BJ (cell line): ENCODE results near the gene CPNE5. TPM values are rescaled to one million over a fixed set of nuclear protein-coding genes. Genes with fewer than 3 reads are reported as not detected.

Experiments used
- CTCF ChIA-PET: fragments of 350-600 bp; formaldehyde crosslinking; extraction: SDS; loops from one replicate; lab custom pipeline; 2021; ENCODE audit warnings: antibody characterized with exemption, inconsistent platforms; lab: Yijun Ruan, JAX
- POLR2A ChIA-PET: fragments of 300-600 bp; sonication (Branson Sonifier 250); formaldehyde crosslinking; extraction: SDS; loops from one replicate; lab custom pipeline; 2021; ENCODE audit warnings: antibody characterized with exemption; lab: Charles Lee
- DNase-seq: peaks from one replicate; pipeline ENCODE4 v3.0.0-alpha.2; 2011; ENCODE audit warnings: low read depth
- H3K27me3 ChIP-seq: 2 replicates; pipeline ENCODE4 v1.6.0; 2011; ENCODE audit warnings: low read length; ENCODE audit not compliant: control insufficient read depth, insufficient read depth
- H3K36me3 ChIP-seq: 2 replicates; pipeline ENCODE4 v1.5.1; 2011; ENCODE audit warnings: low read length; ENCODE audit not compliant: control insufficient read depth, insufficient read depth
- H3K4me3 ChIP-seq: 2 replicates; pipeline ENCODE4 v1.5.1; 2011; ENCODE audit warnings: low read depth, mild to moderate bottlenecking, control low read depth, low read length
- polyA plus RNA-seq: library from polyadenylated mRNA; depleted of rRNA; stranded (reverse); fragments of >200 nt; gene quantifications from 2 replicates; pipeline ENCODE4 v1.2.3, GENCODE V29; 2011
- TF ChIP-seq, protein P1 (sequence below): IDR thresholded peaks from 2 replicates; pipeline ENCODE4 v1.5.1; 2011; ENCODE audit warnings: low read depth, mild to moderate bottlenecking, control low read depth, inconsistent platforms, low read length, moderate library complexity; ENCODE audit not compliant: insufficient read depth

Gene CPNE5
- polyA plus RNA-seq, 1 experiment, result 0.09 TPM

DNA sequence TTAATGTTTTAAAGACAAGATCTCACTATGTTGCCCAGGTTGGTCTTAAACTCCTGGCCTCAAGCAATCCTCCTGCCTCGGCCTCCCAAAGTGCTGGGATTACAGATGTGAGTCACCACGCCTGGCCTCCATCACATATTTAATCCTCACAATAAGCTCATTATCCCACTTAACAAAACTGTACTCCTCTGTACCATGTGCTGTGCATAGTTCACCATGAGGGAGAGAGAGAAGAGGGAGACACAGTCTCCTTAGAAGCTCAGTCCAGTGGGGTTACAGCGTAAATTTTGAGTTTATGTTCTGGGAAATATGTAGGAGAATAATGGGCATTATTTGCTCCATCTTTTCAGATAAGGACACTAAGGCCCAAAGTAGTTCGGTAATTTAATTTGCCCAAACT lies 7.9 kb upstream of the CPNE5 start:
- ChIA-PET POLR2A (no interaction called here), CTCF (interaction anchor here (0.9 to 7.9 kb wide), 2 partner anchors 79 to 94 kb away, joined by 3 to 194 read pairs; no protein-coding TSS in a partner anchor)
- no peak for DNase-seq
- H3K27me3 ChIP-seq, result peaks cover 2% of the 10 kb centered on the region; the same call in 1 of the 2 replicates
- no peaks in the 10 kb centered on the region for H3K36me3 ChIP-seq
- no peak overlapping the region for H3K4me3 ChIP-seq
- TF ChIP-seq, protein P1, sequence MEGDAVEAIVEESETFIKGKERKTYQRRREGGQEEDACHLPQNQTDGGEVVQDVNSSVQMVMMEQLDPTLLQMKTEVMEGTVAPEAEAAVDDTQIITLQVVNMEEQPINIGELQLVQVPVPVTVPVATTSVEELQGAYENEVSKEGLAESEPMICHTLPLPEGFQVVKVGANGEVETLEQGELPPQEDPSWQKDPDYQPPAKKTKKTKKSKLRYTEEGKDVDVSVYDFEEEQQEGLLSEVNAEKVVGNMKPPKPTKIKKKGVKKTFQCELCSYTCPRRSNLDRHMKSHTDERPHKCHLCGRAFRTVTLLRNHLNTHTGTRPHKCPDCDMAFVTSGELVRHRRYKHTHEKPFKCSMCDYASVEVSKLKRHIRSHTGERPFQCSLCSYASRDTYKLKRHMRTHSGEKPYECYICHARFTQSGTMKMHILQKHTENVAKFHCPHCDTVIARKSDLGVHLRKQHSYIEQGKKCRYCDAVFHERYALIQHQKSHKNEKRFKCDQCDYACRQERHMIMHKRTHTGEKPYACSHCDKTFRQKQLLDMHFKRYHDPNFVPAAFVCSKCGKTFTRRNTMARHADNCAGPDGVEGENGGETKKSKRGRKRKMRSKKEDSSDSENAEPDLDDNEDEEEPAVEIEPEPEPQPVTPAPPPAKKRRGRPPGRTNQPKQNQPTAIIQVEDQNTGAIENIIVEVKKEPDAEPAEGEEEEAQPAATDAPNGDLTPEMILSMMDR, result no peak

DNA sequence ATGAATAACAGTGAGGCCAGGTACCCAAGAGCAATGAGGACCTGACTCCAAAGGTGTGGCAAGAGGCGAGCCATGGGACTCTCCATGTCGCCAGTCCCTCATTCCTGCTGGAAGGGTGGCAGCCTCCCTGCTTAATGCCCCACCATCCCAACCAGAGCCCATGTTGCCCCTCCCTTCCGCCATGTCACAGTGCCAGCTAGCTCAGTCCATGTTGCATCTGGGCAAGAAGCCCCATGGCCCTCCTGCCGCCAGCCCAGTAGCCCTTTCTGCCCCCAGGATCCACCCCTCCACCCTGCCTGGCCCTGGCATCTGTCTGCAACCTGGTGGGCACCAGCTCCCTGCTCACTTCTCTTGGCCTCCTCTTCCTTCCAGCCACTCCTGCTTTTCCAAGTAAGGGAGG lies 6.0 kb upstream of the CPNE5 start:
- POLR2A ChIA-PET, result no interaction called here
- no peak for DNase-seq
- TF ChIP-seq, protein P1, result no peak
- no peak overlapping the region for H3K4me3 ChIP-seq
- no peaks in the 10 kb centered on the region for H3K36me3 ChIP-seq
- CTCF ChIA-PET, result interaction anchor here (2.3 kb wide), 1 partner anchor 79 kb away, joined by 6 read pairs; no protein-coding TSS in a partner anchor
- H3K27me3 ChIP-seq, result peaks cover 2% of the 10 kb centered on the region; the same call in 1 of the 2 replicates

DNA sequence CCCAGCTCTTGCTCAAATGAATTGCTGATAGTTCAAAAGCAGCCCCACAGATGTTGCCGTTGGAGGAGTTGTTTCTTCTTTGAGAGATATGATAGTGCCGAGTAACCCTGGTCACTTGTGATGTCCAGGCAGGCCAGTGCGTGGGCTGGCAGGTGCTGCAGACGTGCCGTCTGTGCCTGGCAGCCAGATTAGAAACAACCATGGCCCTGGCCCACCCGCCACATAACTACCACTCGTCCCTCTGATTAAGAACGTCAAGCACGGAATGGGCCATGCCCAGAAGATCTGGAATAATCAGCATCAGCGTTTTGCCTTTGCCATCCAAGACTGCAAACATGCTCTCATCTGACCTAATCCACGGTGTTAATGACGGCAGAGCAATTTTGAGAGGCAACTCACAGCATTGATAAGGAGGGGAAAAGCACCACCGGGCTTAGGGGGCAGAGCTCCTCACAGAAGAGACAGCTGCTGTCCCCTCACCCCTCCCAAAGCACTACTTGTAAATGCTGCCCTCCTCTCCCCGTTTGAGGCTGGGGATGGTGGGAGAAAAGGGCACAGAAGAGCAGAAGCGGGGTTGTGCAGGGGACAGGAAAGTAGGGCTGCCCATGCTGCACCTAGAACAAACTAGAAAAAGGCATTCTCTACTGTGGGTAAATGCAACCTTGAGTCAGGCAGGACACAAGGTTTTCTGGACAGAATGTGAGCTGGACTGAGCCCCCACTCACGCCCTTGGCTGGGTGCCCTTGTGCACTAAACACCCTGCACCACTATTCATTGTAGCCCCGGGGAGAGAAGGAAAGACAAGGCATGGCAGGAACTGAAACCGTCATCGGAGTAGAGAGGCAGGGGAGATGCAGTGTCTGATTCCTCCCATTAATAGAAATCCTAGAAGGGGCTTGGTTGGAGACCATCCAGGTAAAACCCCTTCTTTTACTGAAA lies 5.3 kb upstream of the CPNE5 start:
- no peak for DNase-seq
- peaks cover 4% of the 10 kb centered on the region; the same call in 1 of the 2 replicates for H3K27me3 ChIP-seq
- H3K4me3 ChIP-seq, result no peak overlapping the region
- no peaks in the 10 kb centered on the region for H3K36me3 ChIP-seq
- CTCF ChIA-PET, result interaction anchor here (2.3 kb wide), 1 partner anchor 78 kb away, joined by 6 read pairs; no protein-coding TSS in a partner anchor
- POLR2A ChIA-PET, result no interaction called here
- TF ChIP-seq, protein P1, result no peak

DNA sequence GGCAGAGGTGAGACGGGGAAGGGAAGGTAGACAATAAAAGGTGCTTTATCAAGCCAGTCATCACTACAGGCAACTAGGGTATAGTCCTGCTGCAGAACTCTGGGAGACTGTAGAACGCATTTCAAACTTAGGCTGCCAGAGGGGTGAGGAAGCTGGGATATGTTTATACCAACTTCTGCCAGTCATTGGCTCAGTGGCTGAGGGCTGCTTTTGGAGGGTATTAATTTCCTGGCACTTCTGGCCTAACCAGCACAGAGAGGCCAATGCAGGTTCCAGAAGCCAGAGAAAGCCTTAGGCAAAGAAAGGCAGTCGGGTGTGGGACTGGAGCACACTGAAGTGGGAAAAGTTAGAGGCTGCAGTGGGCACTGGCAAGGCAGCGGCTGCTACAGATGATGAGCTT lies 3.9 kb upstream of the CPNE5 start:
- CTCF ChIA-PET, result interaction anchor here (0.9 to 2.3 kb wide), 3 partner anchors 9 to 77 kb away, joined by 3 to 10 read pairs (median 6); partner anchors contain the start of gene PPIL1

More for the DNA sequence above, 3.9 kb upstream of the CPNE5 start:
- Histone ChIP-seq H3K4me3 (no peak overlapping the region), H3K36me3 (no peaks in the 10 kb centered on the region), H3K27me3 (peaks cover 13% of the 10 kb centered on the region)
- TF ChIP-seq, protein P1, result no peak
- DNase-seq, result no peak
- POLR2A ChIA-PET, result no interaction called here
